ENCODE measurements around the gene SH2D3C. TPM values are rescaled to one million over a fixed set of nuclear protein-coding genes. Genes with fewer than 3 reads are reported as not detected.

The SH2D3C gene
- total RNA-seq, 1 donor from 2014 or later: 0.17 TPM

GRCh38 chr9:127755061-127756060 lies 23.1 kb downstream of the SH2D3C start:
- no peak for DNase-seq (ENCODE audit: low read depth)
- TF ChIP-seq CTCF (IDR thresholded peaks at IDR 0.05; ENCODE audit: insufficient read depth, low read length, poor library complexity, severe bottlenecking): no peak
- H3K27me3 ChIP-seq (ENCODE audit: control insufficient read depth, insufficient read depth, low read length): peaks cover 47% of the 10 kb centered on the region

GRCh38 chr9:127754099-127755060 lies 24.1 kb downstream of the SH2D3C start:
- no peak for DNase-seq (ENCODE audit: low read depth)
- TF ChIP-seq CTCF (IDR thresholded peaks at IDR 0.05; ENCODE audit: insufficient read depth, low read length, poor library complexity, severe bottlenecking): no peak
- Histone ChIP-seq H3K36me3 (ENCODE audit: control insufficient read depth, insufficient read depth, low read length) (no peaks in the 10 kb centered on the region), H3K4me3 (ENCODE audit: low read depth, low read length) (no peak overlapping the region), H3K27me3 (ENCODE audit: control insufficient read depth, insufficient read depth, low read length) (peaks cover 45% of the 10 kb centered on the region)

More at GRCh38 chr9:127755061-127756060, 23.1 kb downstream of the SH2D3C start:
- H3K36me3 ChIP-seq (ENCODE audit: control insufficient read depth, insufficient read depth, low read length): no peaks in the 10 kb centered on the region
- no peak overlapping the region for H3K4me3 ChIP-seq (ENCODE audit: low read depth, low read length)

- DNase-seq (ENCODE audit: low read depth): no peak
- Histone ChIP-seq H3K27me3 (ENCODE audit: control insufficient read depth, insufficient read depth, low read length) (peaks cover 51% of the 10 kb centered on the region), H3K36me3 (ENCODE audit: control insufficient read depth, insufficient read depth, low read length) (no peaks in the 10 kb centered on the region), H3K4me3 (ENCODE audit: low read depth, low read length) (no peak overlapping the region)
- no peak for TF ChIP-seq CTCF (IDR thresholded peaks at IDR 0.05; ENCODE audit: insufficient read depth, low read length, poor library complexity, severe bottlenecking)
These were observed 24.8 kb downstream of the SH2D3C start for GRCh38 chr9:127753622-127754021.

- no peak for DNase-seq (ENCODE audit: low read depth)
- Histone ChIP-seq H3K36me3 (ENCODE audit: control insufficient read depth, insufficient read depth, low read length) (no peaks in the 10 kb centered on the region), H3K27me3 (ENCODE audit: control insufficient read depth, insufficient read depth, low read length) (peaks cover 52% of the 10 kb centered on the region), H3K4me3 (ENCODE audit: low read depth, low read length) (no peak overlapping the region)
- no peak for TF ChIP-seq CTCF (IDR thresholded peaks at IDR 0.05; ENCODE audit: insufficient read depth, low read length, poor library complexity, severe bottlenecking)
These were observed 25.3 kb downstream of the SH2D3C start for GRCh38 chr9:127753148-127753547.

GRCh38 chr9:127751269-127752054 lies 27.0 kb downstream of the SH2D3C start:
- Histone ChIP-seq H3K36me3 (ENCODE audit: control insufficient read depth, insufficient read depth, low read length) (no peaks in the 10 kb centered on the region), H3K27me3 (ENCODE audit: control insufficient read depth, insufficient read depth, low read length) (peaks cover 60% of the 10 kb centered on the region), H3K4me3 (ENCODE audit: low read depth, low read length) (no peak overlapping the region)
- no peak for DNase-seq (ENCODE audit: low read depth)
- no peak for TF ChIP-seq CTCF (IDR thresholded peaks at IDR 0.05; ENCODE audit: insufficient read depth, low read length, poor library complexity, severe bottlenecking)
